ENCODE measurements around the gene ZNF410. TPM values are rescaled to one million over a fixed set of nuclear protein-coding genes. Genes with fewer than 3 reads are reported as not detected.

ZNF410 gene
- total RNA-seq, 1 experiment from 2014 or later: 37.6 TPM

DNA sequence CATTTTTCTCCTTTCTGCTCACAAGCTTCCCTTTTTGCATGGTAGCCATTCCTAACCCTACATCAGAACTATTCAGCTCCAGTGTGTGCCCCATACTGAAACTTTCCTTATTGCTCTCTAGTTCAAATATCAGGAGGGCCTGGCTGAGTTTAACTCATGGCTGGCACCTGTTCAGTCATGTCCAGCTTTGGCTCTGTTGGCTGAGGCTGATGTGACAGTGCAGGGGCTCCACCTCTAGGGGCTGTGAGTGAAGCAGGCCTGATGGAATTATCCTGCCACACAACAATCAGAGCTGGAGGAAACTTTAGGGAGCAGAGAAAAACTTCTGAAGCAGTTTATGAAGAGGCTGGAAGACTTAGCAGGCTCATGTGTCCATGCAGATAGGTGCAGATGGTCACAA is 71.9 kb downstream of the ZNF410 start:
- intact Hi-C loops (cut with micrococcal nuclease; ENCODE audit: unreplicated experiment): no loop called here

DNA sequence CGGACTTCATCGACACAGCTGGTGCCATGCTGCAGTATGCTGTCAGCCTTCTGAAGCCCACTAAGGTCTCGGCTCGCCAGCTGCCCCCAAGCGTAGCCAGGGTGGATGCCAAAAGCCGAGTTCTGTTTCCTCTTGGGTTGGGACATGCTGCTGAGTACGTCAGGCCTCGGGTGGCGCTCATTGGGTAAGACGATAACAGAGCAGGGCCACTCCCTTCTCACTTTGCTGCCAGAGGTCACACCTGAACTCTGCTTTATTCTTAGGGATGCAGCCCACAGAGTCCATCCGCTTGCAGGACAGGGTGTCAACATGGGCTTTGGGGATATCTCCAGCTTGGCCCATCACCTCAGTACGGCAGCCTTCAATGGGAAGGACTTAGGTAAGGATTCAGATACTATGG is 74.5 kb downstream of the ZNF410 start:
- BruUV-seq (replicated peaks): no TSS peak
- Mint-ChIP-seq H3K4me3 (ENCODE audit: low read depth, unreplicated experiment) (no peak overlapping the region), H3K27ac (ENCODE audit: unreplicated experiment) (no peak overlapping the region), H3K27me3 (ENCODE audit: unreplicated experiment) (no peaks in the 10 kb centered on the region), H3K4me1 (ENCODE audit: low read depth, unreplicated experiment) (no peaks in the 10 kb centered on the region), H3K36me3 (ENCODE audit: insufficient read depth, unreplicated experiment) (peaks cover 6% of the 10 kb centered on the region), H3K9me3 (ENCODE audit: low read depth, unreplicated experiment) (no peaks in the 10 kb centered on the region)
- TF ChIP-seq, protein P1, sequence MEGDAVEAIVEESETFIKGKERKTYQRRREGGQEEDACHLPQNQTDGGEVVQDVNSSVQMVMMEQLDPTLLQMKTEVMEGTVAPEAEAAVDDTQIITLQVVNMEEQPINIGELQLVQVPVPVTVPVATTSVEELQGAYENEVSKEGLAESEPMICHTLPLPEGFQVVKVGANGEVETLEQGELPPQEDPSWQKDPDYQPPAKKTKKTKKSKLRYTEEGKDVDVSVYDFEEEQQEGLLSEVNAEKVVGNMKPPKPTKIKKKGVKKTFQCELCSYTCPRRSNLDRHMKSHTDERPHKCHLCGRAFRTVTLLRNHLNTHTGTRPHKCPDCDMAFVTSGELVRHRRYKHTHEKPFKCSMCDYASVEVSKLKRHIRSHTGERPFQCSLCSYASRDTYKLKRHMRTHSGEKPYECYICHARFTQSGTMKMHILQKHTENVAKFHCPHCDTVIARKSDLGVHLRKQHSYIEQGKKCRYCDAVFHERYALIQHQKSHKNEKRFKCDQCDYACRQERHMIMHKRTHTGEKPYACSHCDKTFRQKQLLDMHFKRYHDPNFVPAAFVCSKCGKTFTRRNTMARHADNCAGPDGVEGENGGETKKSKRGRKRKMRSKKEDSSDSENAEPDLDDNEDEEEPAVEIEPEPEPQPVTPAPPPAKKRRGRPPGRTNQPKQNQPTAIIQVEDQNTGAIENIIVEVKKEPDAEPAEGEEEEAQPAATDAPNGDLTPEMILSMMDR (IDR thresholded peaks at IDR 0.05; ENCODE audit: unreplicated experiment): no peak
- intact Hi-C loops (cut with micrococcal nuclease; ENCODE audit: unreplicated experiment): no loop called here
- no peak for DNase-seq
- CTCF ChIA-PET: no interaction called here

More for the DNA sequence above, 71.9 kb downstream of the ZNF410 start:
- peaks cover 4% of the 10 kb centered on the region for H3K36me3 Mint-ChIP-seq (ENCODE audit: insufficient read depth, unreplicated experiment)
- CTCF ChIA-PET: interaction anchor here (0.5 to 1.0 kb wide), 2 partner anchors 12 to 615 kb away, joined by 3 to 4 read pairs; no protein-coding TSS in a partner anchor
- no peaks in the 10 kb centered on the region for H3K4me1 Mint-ChIP-seq (ENCODE audit: low read depth, unreplicated experiment)
- TF ChIP-seq, protein P1 (IDR thresholded peaks at IDR 0.05; ENCODE audit: unreplicated experiment): no peak
- H3K9me3 Mint-ChIP-seq (ENCODE audit: low read depth, unreplicated experiment): no peaks in the 10 kb centered on the region
- no TSS peak for BruUV-seq (replicated peaks)
- H3K27ac Mint-ChIP-seq (ENCODE audit: unreplicated experiment): no peak overlapping the region
- H3K4me3 Mint-ChIP-seq (ENCODE audit: low read depth, unreplicated experiment): no peak overlapping the region
- DNase-seq: no peak
- H3K27me3 Mint-ChIP-seq (ENCODE audit: unreplicated experiment): no peaks in the 10 kb centered on the region

DNA sequence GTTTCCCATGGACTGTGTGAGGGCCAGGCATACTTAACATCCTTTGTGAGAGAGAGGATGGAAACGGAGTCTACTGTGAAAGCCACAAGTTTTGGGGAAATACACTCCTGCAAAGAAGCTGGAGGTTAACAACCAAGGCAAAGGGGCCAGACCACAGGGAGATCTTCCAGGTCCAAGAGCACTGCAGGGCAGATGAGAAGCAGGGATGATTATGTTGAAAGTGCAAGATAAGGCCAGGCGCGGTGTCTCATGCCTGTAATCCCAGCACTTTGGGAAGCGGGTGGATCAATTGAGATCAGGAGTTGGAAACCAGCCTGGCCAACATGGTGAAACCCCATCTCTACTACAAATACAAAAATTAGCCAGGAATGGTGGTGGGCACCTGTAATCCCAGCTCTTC is 78.6 kb downstream of the ZNF410 start:
- H3K4me3 Mint-ChIP-seq (ENCODE audit: low read depth, unreplicated experiment): no peak overlapping the region
- H3K27ac Mint-ChIP-seq (ENCODE audit: unreplicated experiment): no peak overlapping the region
- H3K9me3 Mint-ChIP-seq (ENCODE audit: low read depth, unreplicated experiment): no peaks in the 10 kb centered on the region
- no peak for DNase-seq
- H3K4me1 Mint-ChIP-seq (ENCODE audit: low read depth, unreplicated experiment): no peaks in the 10 kb centered on the region
- H3K27me3 Mint-ChIP-seq (ENCODE audit: unreplicated experiment): no peaks in the 10 kb centered on the region
- CTCF ChIA-PET: no interaction called here
- BruUV-seq (replicated peaks): no TSS peak
- TF ChIP-seq, protein P1 (IDR thresholded peaks at IDR 0.05; ENCODE audit: unreplicated experiment): no peak
- intact Hi-C loops (cut with micrococcal nuclease; ENCODE audit: unreplicated experiment): no loop called here
- peaks cover 6% of the 10 kb centered on the region for H3K36me3 Mint-ChIP-seq (ENCODE audit: insufficient read depth, unreplicated experiment)

DNA sequence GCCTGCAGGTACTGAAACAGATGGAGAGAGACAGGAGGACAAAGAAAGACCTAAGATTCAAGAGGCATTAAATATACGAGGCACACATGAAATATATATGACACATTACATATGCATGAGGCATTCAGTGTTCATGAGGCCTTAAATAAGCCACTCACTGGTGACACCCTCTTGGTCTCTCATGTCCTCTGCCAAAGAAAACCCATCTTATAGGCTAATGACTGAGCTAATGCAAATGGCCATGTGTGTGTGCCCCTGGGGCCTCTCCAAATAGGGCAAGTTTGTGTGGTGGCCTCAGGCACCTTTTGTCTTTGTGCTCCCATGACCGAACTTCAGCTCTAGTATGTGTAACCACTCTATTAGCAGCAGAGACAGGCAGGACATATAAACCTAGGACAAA is 82.2 kb downstream of the ZNF410 start:
- no peak overlapping the region for H3K27ac Mint-ChIP-seq (ENCODE audit: unreplicated experiment)
- peaks cover 6% of the 10 kb centered on the region for H3K36me3 Mint-ChIP-seq (ENCODE audit: insufficient read depth, unreplicated experiment)
- H3K27me3 Mint-ChIP-seq (ENCODE audit: unreplicated experiment): no peaks in the 10 kb centered on the region
- CTCF ChIA-PET: no interaction called here
- no peaks in the 10 kb centered on the region for H3K9me3 Mint-ChIP-seq (ENCODE audit: low read depth, unreplicated experiment)
- intact Hi-C loops (cut with micrococcal nuclease; ENCODE audit: unreplicated experiment): no loop called here
- no TSS peak for BruUV-seq (replicated peaks)
- H3K4me1 Mint-ChIP-seq (ENCODE audit: low read depth, unreplicated experiment): no peaks in the 10 kb centered on the region
- TF ChIP-seq, protein P1 (IDR thresholded peaks at IDR 0.05; ENCODE audit: unreplicated experiment): no peak
- H3K4me3 Mint-ChIP-seq (ENCODE audit: low read depth, unreplicated experiment): no peak overlapping the region
- DNase-seq: no peak
